Midbrain (tissue), 1 donor: ENCODE results near the gene ZNF628.
"Not testable (repeated sequence)": the region's sequence is repeated elsewhere in the genome, so short reads cannot be mapped to it uniquely, and the experiment has no call there.

ENCODE experiments used
- DNase-seq: peaks from one replicate; lab custom pipeline; 2025; lab: John Stamatoyannopoulos, UW

ZNF628 gene

GRCh38 chr19:55476100-55476775, at the start of gene ZNF628:
TSS of gene ZNF628 (plus strand) at chr19:55476617. CDS start at chr19:55479911, 3,294 bp downstream.
- DNase-seq = peak; percentile 98

- DNase-seq = no peak
These were observed 45.2 kb upstream of the ZNF628 start for GRCh38 chr19:55431183-55431582.

GRCh38 chr19:55432241-55432959, 44.0 kb upstream of the ZNF628 start:
- no peak for DNase-seq

- DNase-seq = no peak
These were observed 43.1 kb upstream of the ZNF628 start for GRCh38 chr19:55433292-55433691.

GRCh38 chr19:55434356-55434919, 42.0 kb upstream of the ZNF628 start:
- DNase-seq = no peak

- no peak for DNase-seq
These were observed 41.4 kb upstream of the ZNF628 start for GRCh38 chr19:55435020-55435419.

GRCh38 chr19:55436847-55437246, 39.6 kb upstream of the ZNF628 start:
- DNase-seq = no peak

- no peak for DNase-seq
These were observed 39.0 kb upstream of the ZNF628 start for GRCh38 chr19:55437410-55437809.

- DNase-seq = no peak
These were observed 37.4 kb upstream of the ZNF628 start for GRCh38 chr19:55439052-55439451.

GRCh38 chr19:55440411-55441105, 35.9 kb upstream of the ZNF628 start:
- no peak for DNase-seq

- DNase-seq = no peak
These were observed 35.1 kb upstream of the ZNF628 start for GRCh38 chr19:55441319-55441691.

GRCh38 chr19:55441692-55442321, 34.6 kb upstream of the ZNF628 start:
- no peak for DNase-seq

GRCh38 chr19:55442372-55442961, 34.0 kb upstream of the ZNF628 start:
- DNase-seq = no peak

GRCh38 chr19:55443045-55443823, 33.2 kb upstream of the ZNF628 start, which contains the start of gene SHISA7:
TSS of gene SHISA7 (minus strand) at chr19:55443300. CDS start at chr19:55442863, 437 bp downstream.
- DNase-seq = peak; percentile 63

GRCh38 chr19:55443824-55444480, 32.5 kb upstream of the ZNF628 start:
- DNase-seq = no peak

- DNase-seq = no peak
These were observed 31.8 kb upstream of the ZNF628 start for GRCh38 chr19:55444646-55445045.

GRCh38 chr19:55446060-55446459, 30.4 kb upstream of the ZNF628 start:
- DNase-seq = no peak

GRCh38 chr19:55447421-55448174, 28.8 kb upstream of the ZNF628 start:
- peak; percentile 44 for DNase-seq

- DNase-seq = not testable (repeated sequence)
These were observed 28.3 kb upstream of the ZNF628 start for GRCh38 chr19:55448175-55448490.

GRCh38 chr19:55449469-55449868, 26.9 kb upstream of the ZNF628 start:
- no peak for DNase-seq
